Caco-2 (cell line): ENCODE results near the gene AGAP1. TPM values are rescaled to one million over a fixed set of nuclear protein-coding genes. Genes with fewer than 3 reads are reported as not detected.
"Not testable (repeated sequence)": the region's sequence is repeated elsewhere in the genome, so short reads cannot be mapped to it uniquely, and the experiment has no call there.

Experiments
- BruUV-seq: library from RNA; stranded (reverse); fragments of 400-500 nt; replicated peaks from 2 replicates; lab custom pipeline; 2021; lab: Mats Ljungman, UMichigan
- CTCF ChIA-PET: fragments of 300-600 bp; sonication (Branson Sonifier 250); formaldehyde crosslinking; loops from one replicate; lab custom pipeline; 2022; ENCODE audit warnings: antibody characterized with exemption; lab: Charles Lee
- POLR2A ChIA-PET: fragments of 300-600 bp; sonication (Branson Sonifier 250); formaldehyde crosslinking; loops from one replicate; lab custom pipeline; 2022; ENCODE audit warnings: antibody characterized with exemption; lab: Charles Lee
- DNase-seq, 2 experiments: peaks; one replicate each; pipeline versions ENCODE4 v3.0.0 to v3.0.0-alpha.2; 2020 to 2022
- H3K27me3 ChIP-seq: replicated peaks from 2 replicates; pipeline ENCODE4 v1.6.0; 2011; ENCODE audit warnings: low read length; ENCODE audit not compliant: control insufficient read depth, insufficient read depth
- H3K36me3 ChIP-seq: 2 replicates; pipeline ENCODE4 v1.5.1; 2011; ENCODE audit warnings: low read length; ENCODE audit not compliant: control insufficient read depth, insufficient read depth
- H3K4me1 ChIP-seq: fragments of 250-450 bp; sonication (Bioruptor Pico); 2 replicates; pipeline ENCODE4 v1.5.1; 2020; ENCODE audit warnings: mild to moderate bottlenecking
- H3K4me3 ChIP-seq: 2 replicates; pipeline ENCODE4 v1.5.1; 2011; ENCODE audit warnings: low read depth, mild to moderate bottlenecking, control low read depth, low read length
- H3K9me3 ChIP-seq: fragments of 250-450 bp; sonication (Bioruptor Pico); 2 replicates; pipeline ENCODE4 v1.5.1; 2020; ENCODE audit warnings: mild to moderate bottlenecking, moderate library complexity
- H3K27ac Mint-ChIP-seq: one replicate; pipeline ENCODE4 v1.8.0; 2022; ENCODE audit warnings: mixed read lengths; ENCODE audit not compliant: unreplicated experiment
- H3K27me3 Mint-ChIP-seq: one replicate; pipeline ENCODE4 v1.8.0; 2022; ENCODE audit warnings: mixed read lengths; ENCODE audit not compliant: insufficient read depth, unreplicated experiment
- H3K36me3 Mint-ChIP-seq: one replicate; pipeline ENCODE4 v1.8.0; 2022; ENCODE audit warnings: mild to moderate bottlenecking, mixed read lengths; ENCODE audit not compliant: insufficient read depth, unreplicated experiment
- H3K4me1 Mint-ChIP-seq: one replicate; pipeline ENCODE4 v1.8.0; 2022; ENCODE audit warnings: low read depth, mixed read lengths; ENCODE audit not compliant: unreplicated experiment
- H3K4me3 Mint-ChIP-seq: one replicate; pipeline ENCODE4 v1.8.0; 2022; ENCODE audit warnings: mild to moderate bottlenecking, moderate library complexity, mixed read lengths; ENCODE audit not compliant: unreplicated experiment
- H3K9me3 Mint-ChIP-seq: one replicate; pipeline ENCODE4 v1.8.0; 2022; ENCODE audit warnings: mixed read lengths; ENCODE audit not compliant: unreplicated experiment
- intact Hi-C: fragments of 100-400 bp; cut with micrococcal nuclease; formaldehyde crosslinking; loops from one replicate; pipeline ENCODE4 v1.10.0; 2022; ENCODE audit not compliant: unreplicated experiment
- total RNA-seq: library from RNA; stranded (reverse); gene quantifications from 2 replicates; pipeline ENCODE4 v1.2.3, GENCODE V29; 2022
- TF ChIP-seq, protein P1 (sequence below), 2 experiments: fragments of 200-600 bp in 1 of 2; IDR thresholded peaks; 1 replicate in 1 of 2; 2 replicates in 1 of 2; pipeline versions ENCODE4 v1.5.1 to v1.8.0; 2011 to 2022; ENCODE audit warnings: antibody characterized with exemption in 1 of 2, control low read depth in 1 of 2, inconsistent platforms in 1 of 2, low read depth in 1 of 2, low read length in 1 of 2, mild to moderate bottlenecking in 1 of 2, moderate library complexity in 1 of 2; ENCODE audit not compliant: insufficient read depth in 1 of 2, severe bottlenecking in 1 of 2, unreplicated experiment in 1 of 2

Gene AGAP1
- total RNA-seq, 1 experiment from 2014 or later = 41.7 TPM

DNA sequence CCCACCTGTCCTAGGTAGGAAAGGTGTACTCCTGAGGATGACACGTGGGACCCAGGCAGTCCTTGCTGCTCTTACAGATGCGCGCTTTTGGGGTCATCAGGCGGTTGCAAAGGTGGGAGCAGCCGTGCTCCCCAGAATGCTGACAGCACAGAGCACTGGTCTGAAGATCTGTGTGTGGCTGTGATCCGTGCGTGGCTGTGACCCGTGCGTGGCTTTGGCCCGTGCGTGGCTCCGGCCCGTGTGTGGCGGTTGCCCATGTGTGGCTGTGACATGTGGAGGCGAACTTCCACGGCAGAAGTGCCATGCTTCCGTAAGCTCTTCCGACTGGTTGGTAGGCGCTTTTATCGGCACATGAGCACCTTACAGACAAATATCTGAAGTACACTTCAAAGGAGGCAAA lies 270.0 kb downstream of the AGAP1 start:
- no TSS peak for BruUV-seq
- TF ChIP-seq, protein P1, sequence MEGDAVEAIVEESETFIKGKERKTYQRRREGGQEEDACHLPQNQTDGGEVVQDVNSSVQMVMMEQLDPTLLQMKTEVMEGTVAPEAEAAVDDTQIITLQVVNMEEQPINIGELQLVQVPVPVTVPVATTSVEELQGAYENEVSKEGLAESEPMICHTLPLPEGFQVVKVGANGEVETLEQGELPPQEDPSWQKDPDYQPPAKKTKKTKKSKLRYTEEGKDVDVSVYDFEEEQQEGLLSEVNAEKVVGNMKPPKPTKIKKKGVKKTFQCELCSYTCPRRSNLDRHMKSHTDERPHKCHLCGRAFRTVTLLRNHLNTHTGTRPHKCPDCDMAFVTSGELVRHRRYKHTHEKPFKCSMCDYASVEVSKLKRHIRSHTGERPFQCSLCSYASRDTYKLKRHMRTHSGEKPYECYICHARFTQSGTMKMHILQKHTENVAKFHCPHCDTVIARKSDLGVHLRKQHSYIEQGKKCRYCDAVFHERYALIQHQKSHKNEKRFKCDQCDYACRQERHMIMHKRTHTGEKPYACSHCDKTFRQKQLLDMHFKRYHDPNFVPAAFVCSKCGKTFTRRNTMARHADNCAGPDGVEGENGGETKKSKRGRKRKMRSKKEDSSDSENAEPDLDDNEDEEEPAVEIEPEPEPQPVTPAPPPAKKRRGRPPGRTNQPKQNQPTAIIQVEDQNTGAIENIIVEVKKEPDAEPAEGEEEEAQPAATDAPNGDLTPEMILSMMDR (IDR thresholded peaks at IDR 0.05; ENCODE audit: insufficient read depth in 1 of 2, low read depth in 1 of 2, low read length in 1 of 2, severe bottlenecking in 1 of 2, unreplicated experiment in 1 of 2) = no peak
- no peaks in the 10 kb centered on the region for H3K27me3 Mint-ChIP-seq
- ChIA-PET POLR2A (no interaction called here), CTCF (no interaction called here)
- DNase-seq = no peak
- intact Hi-C loops = no loop called here
- H3K9me3 Mint-ChIP-seq = no peaks in the 10 kb centered on the region
- H3K4me3 Mint-ChIP-seq = no peak overlapping the region
- H3K4me1 Mint-ChIP-seq = no peaks in the 10 kb centered on the region
- Histone ChIP-seq H3K9me3 (no peaks in the 10 kb centered on the region), H3K27me3 (no peaks in the 10 kb centered on the region), H3K4me3 (no peak overlapping the region), H3K36me3 (no peaks in the 10 kb centered on the region), H3K4me1 (no peaks in the 10 kb centered on the region)
- peaks cover 29% of the 10 kb centered on the region for H3K36me3 Mint-ChIP-seq
- H3K27ac Mint-ChIP-seq = no peak overlapping the region

DNA sequence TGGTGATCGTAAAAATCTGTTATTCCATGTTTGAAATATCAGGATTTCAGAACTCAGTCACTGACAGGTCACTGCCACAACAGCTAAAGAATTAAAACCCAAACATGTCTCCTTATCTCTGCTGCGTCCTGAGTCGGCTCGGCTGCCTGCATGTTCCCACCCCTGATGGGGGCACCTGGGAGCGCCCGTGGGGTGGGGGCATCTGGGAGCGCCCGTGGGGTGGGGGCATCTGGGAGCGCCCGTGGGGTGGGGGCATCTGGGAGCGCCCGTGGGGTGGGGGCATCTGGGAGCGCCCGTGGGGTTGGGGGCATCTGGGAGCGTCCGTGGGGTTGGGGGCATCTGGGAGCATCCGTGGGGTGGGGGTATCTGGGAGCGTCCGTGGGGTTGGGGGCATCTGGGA lies 270.6 kb downstream of the AGAP1 start:
- H3K9me3 Mint-ChIP-seq, BruUV-seq, H3K27me3 ChIP-seq, intact Hi-C loops, H3K4me3 ChIP-seq, H3K4me1 Mint-ChIP-seq, H3K27me3 Mint-ChIP-seq, H3K4me3 Mint-ChIP-seq, DNase-seq, CTCF ChIA-PET, H3K4me1 ChIP-seq, H3K36me3 ChIP-seq, POLR2A ChIA-PET, H3K27ac Mint-ChIP-seq, H3K9me3 ChIP-seq: not testable (repeated sequence)
- peaks cover 29% of the 10 kb centered on the region for H3K36me3 Mint-ChIP-seq

DNA sequence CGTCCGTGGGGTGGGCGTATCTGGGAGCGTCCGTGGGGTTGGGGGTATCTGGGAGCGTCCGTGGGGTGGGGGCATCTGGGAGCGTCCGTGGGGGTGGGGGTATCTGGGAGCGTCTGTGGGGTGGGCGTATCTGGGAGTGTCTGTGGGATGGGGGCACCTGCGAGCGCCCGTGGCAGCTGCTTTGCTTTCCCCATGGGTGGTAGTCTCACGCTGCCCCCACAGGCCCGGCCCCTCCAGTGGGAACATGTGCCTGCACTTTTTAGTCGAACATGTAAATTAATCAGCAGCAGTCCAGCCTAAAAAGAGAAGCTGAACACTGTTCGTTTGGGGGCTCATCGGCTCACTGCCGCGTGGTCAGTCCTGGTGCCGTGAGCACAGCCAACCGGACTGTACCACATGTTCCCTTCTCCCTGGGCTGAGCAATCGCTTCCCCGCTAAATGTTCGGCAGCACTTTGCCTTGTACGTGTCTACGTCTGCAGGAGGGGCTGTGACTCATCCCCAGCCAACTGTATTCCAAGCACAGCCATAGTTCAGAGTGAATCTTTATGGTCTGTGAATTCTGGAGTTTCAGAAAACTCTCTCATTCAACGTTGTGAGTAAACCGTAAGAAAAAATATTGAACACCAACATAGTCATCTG lies 271.5 kb downstream of the AGAP1 start:
- Mint-ChIP-seq H3K4me3 (no peak overlapping the region), H3K27me3 (no peaks in the 10 kb centered on the region), H3K36me3 (peaks cover 29% of the 10 kb centered on the region), H3K27ac (no peak overlapping the region), H3K4me1 (no peaks in the 10 kb centered on the region), H3K9me3 (no peaks in the 10 kb centered on the region)
- Histone ChIP-seq H3K27me3 (no peaks in the 10 kb centered on the region), H3K36me3 (no peaks in the 10 kb centered on the region), H3K9me3 (no peaks in the 10 kb centered on the region), H3K4me3 (no peak overlapping the region), H3K4me1 (no peaks in the 10 kb centered on the region)
- TF ChIP-seq, protein P1 (IDR thresholded peaks at IDR 0.05; ENCODE audit: insufficient read depth in 1 of 2, low read depth in 1 of 2, low read length in 1 of 2, severe bottlenecking in 1 of 2, unreplicated experiment in 1 of 2) = no peak
- ChIA-PET POLR2A (no interaction called here), CTCF (interaction anchor here (1.3 to 1.4 kb wide), 2 partner anchors 19 to 415 kb away, joined by 7 to 10 read pairs; no protein-coding TSS in a partner anchor)
- intact Hi-C loops = no loop called here
- DNase-seq = no peak
- no TSS peak for BruUV-seq
